ENCODE results near the gene RAB3A. TPM values are rescaled to one million over a fixed set of nuclear protein-coding genes. Genes with fewer than 3 reads are reported as not detected.

The RAB3A gene
- total RNA-seq, 3 donors from 2014 or later, result 3.6 to 8.0 (median 6.6) TPM

DNA sequence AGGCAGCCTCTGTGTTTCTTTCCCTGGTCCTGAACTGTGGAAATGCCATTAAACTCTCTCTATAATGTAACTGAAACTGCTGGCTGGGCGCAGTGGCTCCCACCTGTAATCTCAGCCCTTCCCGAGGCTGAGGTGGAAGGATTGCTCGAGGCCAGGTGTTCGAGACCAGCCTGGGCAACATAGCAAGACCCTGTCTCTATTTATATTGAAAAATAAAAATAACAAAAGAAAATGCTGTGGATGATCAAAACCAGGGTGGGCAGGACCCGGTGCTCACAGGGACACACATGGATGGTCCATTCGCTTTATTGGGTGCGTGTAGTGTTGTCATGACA lies 7.4 kb downstream of the RAB3A start:
- Mint-ChIP-seq H3K27me3 (ENCODE audit: low read depth) (no peaks in the 10 kb centered on the region), H3K9me3 (no peaks in the 10 kb centered on the region)

GRCh38 chr19:18194554-18195238 lies 9.1 kb downstream of the RAB3A start:
- peak overlapping the region; percentile 86 for H3K4me3 Mint-ChIP-seq
- DNase-seq, result no peak
- H3K9me3 Mint-ChIP-seq, result no peaks in the 10 kb centered on the region
- H3K36me3 Mint-ChIP-seq (ENCODE audit: insufficient read depth), result peaks cover 7% of the 10 kb centered on the region
- no peaks in the 10 kb centered on the region for H3K27me3 Mint-ChIP-seq (ENCODE audit: low read depth)
- ATAC-seq, result no peak
- peaks cover 23% of the 10 kb centered on the region for H3K4me1 Mint-ChIP-seq (ENCODE audit: low read depth)

More for the DNA sequence above, 7.4 kb downstream of the RAB3A start:
- H3K36me3 Mint-ChIP-seq (ENCODE audit: insufficient read depth), result peaks cover 7% of the 10 kb centered on the region
- H3K4me3 Mint-ChIP-seq, result peak overlapping the region; percentile 37
- peaks cover 23% of the 10 kb centered on the region for H3K4me1 Mint-ChIP-seq (ENCODE audit: low read depth)
- ATAC-seq, result no peak
- DNase-seq, result no peak

GRCh38 chr19:18194181-18194530 lies 9.7 kb downstream of the RAB3A start:
- H3K27me3 Mint-ChIP-seq (ENCODE audit: low read depth), result no peaks in the 10 kb centered on the region
- no peaks in the 10 kb centered on the region for H3K9me3 Mint-ChIP-seq
- peaks cover 23% of the 10 kb centered on the region for H3K4me1 Mint-ChIP-seq (ENCODE audit: low read depth)
- no peak for DNase-seq
- H3K4me3 Mint-ChIP-seq, result peak overlapping the region; percentile 86
- H3K36me3 Mint-ChIP-seq (ENCODE audit: insufficient read depth), result peaks cover 7% of the 10 kb centered on the region
- ATAC-seq, result no peak

DNA sequence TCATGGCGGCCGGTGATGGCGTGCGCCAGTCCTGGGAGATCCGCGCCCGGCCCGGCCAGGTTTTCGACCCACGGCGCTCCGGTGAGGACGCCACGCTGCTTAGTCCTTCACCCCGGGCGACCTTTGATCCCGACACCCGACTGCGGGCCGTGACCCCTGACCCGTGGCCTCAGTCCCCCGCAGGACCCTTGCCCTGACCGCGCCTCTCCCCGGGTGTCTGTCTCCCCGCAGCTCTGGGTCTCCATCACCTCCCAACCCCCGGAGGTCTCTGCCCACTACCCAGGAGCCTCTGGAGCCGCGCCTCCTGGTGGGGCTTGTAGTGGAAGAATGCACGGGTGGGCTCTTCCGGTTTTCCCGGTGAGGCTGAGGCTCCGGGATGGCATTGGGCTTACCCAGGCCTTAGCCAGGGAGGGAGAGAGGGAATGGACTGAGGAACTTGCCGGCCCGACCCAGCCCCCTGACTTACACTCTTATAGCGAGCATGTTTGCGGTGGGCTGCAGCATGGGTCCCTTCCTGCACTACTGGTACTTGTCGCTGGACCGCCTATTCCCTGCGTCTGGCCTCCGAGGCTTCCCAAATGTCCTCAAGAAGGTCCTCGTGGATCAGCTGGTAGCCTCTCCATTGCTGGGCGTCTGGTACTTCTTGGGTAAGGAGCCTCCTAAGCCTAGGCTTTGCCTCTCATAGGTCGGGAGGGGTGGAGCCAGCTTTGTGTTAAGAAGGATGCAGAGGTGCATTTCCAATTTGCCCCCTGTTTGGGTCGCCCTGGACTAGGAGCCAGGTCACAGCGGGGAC lies 10.3 kb downstream of the RAB3A start:
- no peak for DNase-seq
- Mint-ChIP-seq H3K4me3 (peak overlapping the region; percentile 86), H3K4me1 (ENCODE audit: low read depth) (peaks cover 23% of the 10 kb centered on the region), H3K9me3 (no peaks in the 10 kb centered on the region), H3K27me3 (ENCODE audit: low read depth) (no peaks in the 10 kb centered on the region), H3K36me3 (ENCODE audit: insufficient read depth) (peaks cover 6% of the 10 kb centered on the region)
- ATAC-seq, result peak in 1 of 2 donors; percentile 1

GRCh38 chr19:18192673-18193387 lies 11.0 kb downstream of the RAB3A start, which contains the start of gene MPV17L2:
Gene MPV17L2 (plus strand): TSS chr19:18193218. CDS start chr19:18193282, 64 bp downstream.
- Mint-ChIP-seq H3K9me3 (no peaks in the 10 kb centered on the region), H3K4me3 (peak within 1 kb of the TSS; percentile 86), H3K36me3 (ENCODE audit: insufficient read depth) (no peaks in the 10 kb centered on the region), H3K4me1 (ENCODE audit: low read depth) (peaks cover 23% of the 10 kb centered on the region), H3K27me3 (ENCODE audit: low read depth) (no peaks in the 10 kb centered on the region)
- DNase-seq, result peak; percentile 96
- ATAC-seq, result peak; percentile 93

DNA sequence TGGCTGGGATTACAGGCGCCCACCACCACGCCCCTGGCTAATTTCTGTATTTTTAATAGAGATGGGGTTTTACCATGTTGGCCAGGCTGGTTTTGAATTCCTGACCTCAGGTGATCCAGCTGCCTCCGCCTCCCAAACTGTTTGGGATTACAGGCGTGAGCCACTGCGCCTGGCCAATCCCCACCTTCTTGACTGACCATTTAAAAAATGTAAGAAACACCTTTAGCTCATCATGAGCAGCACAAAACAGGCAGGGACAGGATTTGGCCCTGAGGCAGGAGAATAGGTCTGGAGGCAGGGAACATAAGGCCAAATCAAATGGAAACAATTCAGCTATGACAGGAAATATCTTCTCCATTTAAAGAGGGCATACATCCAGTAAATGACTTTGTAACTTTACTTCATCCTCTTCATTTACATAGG lies 12.2 kb downstream of the RAB3A start:
- Mint-ChIP-seq H3K27me3 (ENCODE audit: low read depth) (no peaks in the 10 kb centered on the region), H3K4me3 (peak overlapping the region; percentile 86), H3K4me1 (ENCODE audit: low read depth) (peaks cover 23% of the 10 kb centered on the region), H3K9me3 (no peaks in the 10 kb centered on the region), H3K36me3 (ENCODE audit: insufficient read depth) (no peaks in the 10 kb centered on the region)
- ATAC-seq (no peak), DNase-seq (no peak)

GRCh38 chr19:18190278-18190677 lies 13.6 kb downstream of the RAB3A start:
- H3K4me1 Mint-ChIP-seq (ENCODE audit: low read depth), result peaks cover 23% of the 10 kb centered on the region
- no peak overlapping the region for H3K4me3 Mint-ChIP-seq
- no peaks in the 10 kb centered on the region for H3K27me3 Mint-ChIP-seq (ENCODE audit: low read depth)
- H3K36me3 Mint-ChIP-seq (ENCODE audit: insufficient read depth), result no peaks in the 10 kb centered on the region
- no peak for ATAC-seq
- no peak for DNase-seq
- no peaks in the 10 kb centered on the region for H3K9me3 Mint-ChIP-seq

GRCh38 chr19:18185538-18185937 lies 18.3 kb downstream of the RAB3A start:
- DNase-seq (no peak), ATAC-seq (no peak)
- Mint-ChIP-seq H3K36me3 (ENCODE audit: insufficient read depth) (no peaks in the 10 kb centered on the region), H3K9me3 (no peaks in the 10 kb centered on the region), H3K4me3 (no peak overlapping the region), H3K27me3 (ENCODE audit: low read depth) (peaks cover 2% of the 10 kb centered on the region), H3K4me1 (ENCODE audit: low read depth) (no peaks in the 10 kb centered on the region)

DNA sequence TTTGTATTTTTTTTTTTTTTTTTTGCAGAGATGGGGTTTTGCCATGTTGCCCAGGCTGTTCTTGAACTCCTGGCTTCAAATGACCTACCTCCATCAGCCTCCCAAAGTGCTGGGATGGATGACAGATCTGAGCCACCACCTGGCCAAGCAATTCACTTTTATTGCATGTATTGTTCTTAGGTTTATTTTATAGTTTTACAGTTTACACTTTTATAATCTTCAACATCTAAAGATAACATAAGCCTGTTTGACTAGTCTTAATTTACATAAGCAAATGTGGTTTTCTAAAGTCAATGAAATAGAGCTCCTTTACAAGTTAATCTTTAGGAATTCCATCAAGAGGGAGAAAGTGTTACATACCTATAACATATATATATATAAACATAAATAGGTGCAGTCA lies 20.3 kb downstream of the RAB3A start:
- peaks cover 2% of the 10 kb centered on the region for H3K27me3 Mint-ChIP-seq (ENCODE audit: low read depth)
- no peaks in the 10 kb centered on the region for H3K9me3 Mint-ChIP-seq
- no peaks in the 10 kb centered on the region for H3K36me3 Mint-ChIP-seq (ENCODE audit: insufficient read depth)
- ATAC-seq (no peak), DNase-seq (no peak)
- H3K4me3 Mint-ChIP-seq, result no peak overlapping the region
- H3K4me1 Mint-ChIP-seq (ENCODE audit: low read depth), result no peaks in the 10 kb centered on the region

DNA sequence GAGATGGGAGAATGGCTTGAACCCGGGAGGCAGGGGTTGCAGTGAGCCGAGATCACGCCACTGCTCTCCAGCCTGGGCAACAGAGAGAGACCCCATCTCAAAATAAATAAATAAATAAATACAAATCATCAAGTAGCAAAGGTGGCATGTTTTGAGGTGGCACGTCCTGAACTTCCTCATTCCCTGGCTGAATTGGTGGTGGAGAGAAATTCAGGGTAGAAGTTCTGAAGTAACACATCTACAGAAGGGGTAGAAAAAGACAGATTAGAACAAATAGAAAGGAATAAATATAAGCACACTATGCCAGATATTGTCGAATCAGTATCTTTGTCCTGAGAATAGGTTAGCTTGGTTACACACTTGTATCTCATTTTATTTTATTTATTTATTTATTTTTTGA lies 23.9 kb downstream of the RAB3A start:
- Mint-ChIP-seq H3K27me3 (ENCODE audit: low read depth) (peaks cover 2% of the 10 kb centered on the region), H3K4me1 (ENCODE audit: low read depth) (peaks cover 2% of the 10 kb centered on the region), H3K4me3 (no peak overlapping the region), H3K9me3 (no peaks in the 10 kb centered on the region), H3K36me3 (ENCODE audit: insufficient read depth) (peaks cover 5% of the 10 kb centered on the region)
- ATAC-seq (no peak), DNase-seq (no peak)

GRCh38 chr19:18176367-18177310 lies 27.2 kb downstream of the RAB3A start:
- Mint-ChIP-seq H3K9me3 (no peaks in the 10 kb centered on the region), H3K4me1 (ENCODE audit: low read depth) (peaks cover 12% of the 10 kb centered on the region), H3K36me3 (ENCODE audit: insufficient read depth) (peaks cover 5% of the 10 kb centered on the region), H3K27me3 (ENCODE audit: low read depth) (peaks cover under 1% of the 10 kb centered on the region), H3K4me3 (no peak overlapping the region)
- DNase-seq (no peak), ATAC-seq (no peak)

- ATAC-seq (no peak), DNase-seq (no peak)
- Mint-ChIP-seq H3K4me3 (peak overlapping the region; percentile 85), H3K27me3 (ENCODE audit: low read depth) (no peaks in the 10 kb centered on the region), H3K36me3 (ENCODE audit: insufficient read depth) (peaks cover 5% of the 10 kb centered on the region), H3K4me1 (ENCODE audit: low read depth) (peaks cover 14% of the 10 kb centered on the region), H3K9me3 (no peaks in the 10 kb centered on the region)
Observed at GRCh38 chr19:18174983-18175382, 28.9 kb downstream of the RAB3A start.

GRCh38 chr19:18173572-18174288 lies 30.1 kb downstream of the RAB3A start, which contains the start of gene IFI30:
Gene IFI30 (plus strand): TSS chr19:18173813. CDS start chr19:18173842, 29 bp downstream.
- DNase-seq, result peak; percentile 51
- Mint-ChIP-seq H3K4me1 (ENCODE audit: low read depth) (peaks cover 14% of the 10 kb centered on the region), H3K9me3 (no peaks in the 10 kb centered on the region), H3K27me3 (ENCODE audit: low read depth) (no peaks in the 10 kb centered on the region), H3K4me3 (peak within 1 kb of the TSS; percentile 85), H3K36me3 (ENCODE audit: insufficient read depth) (peaks cover 5% of the 10 kb centered on the region)
- ATAC-seq, result peak; percentile 84 to 88
